HFF-Myc (cell line): ENCODE measurements around the gene PSTK.

Source experiments
- DNase-seq: peaks from one replicate; pipeline ENCODE4 v3.0.0-alpha.2; 2011; ENCODE audit warnings: low read depth; ENCODE audit errors: extremely low read depth
- H3K4me3 ChIP-seq: replicated peaks from 2 replicates; pipeline ENCODE4 v1.5.1; 2011; ENCODE audit warnings: low read depth, mild to moderate bottlenecking, control low read depth, low read length
- TF ChIP-seq, protein P1 (sequence below): IDR thresholded peaks from 2 replicates; pipeline ENCODE4 v1.5.1; 2012; ENCODE audit warnings: mild to moderate bottlenecking, low read depth, low read length, control low read depth; ENCODE audit errors: missing control alignments

The PSTK gene

GRCh38 chr10:123017421-123018165 is 37.4 kb downstream of the PSTK start:
- H3K4me3 ChIP-seq, result no peak overlapping the region

DNA sequence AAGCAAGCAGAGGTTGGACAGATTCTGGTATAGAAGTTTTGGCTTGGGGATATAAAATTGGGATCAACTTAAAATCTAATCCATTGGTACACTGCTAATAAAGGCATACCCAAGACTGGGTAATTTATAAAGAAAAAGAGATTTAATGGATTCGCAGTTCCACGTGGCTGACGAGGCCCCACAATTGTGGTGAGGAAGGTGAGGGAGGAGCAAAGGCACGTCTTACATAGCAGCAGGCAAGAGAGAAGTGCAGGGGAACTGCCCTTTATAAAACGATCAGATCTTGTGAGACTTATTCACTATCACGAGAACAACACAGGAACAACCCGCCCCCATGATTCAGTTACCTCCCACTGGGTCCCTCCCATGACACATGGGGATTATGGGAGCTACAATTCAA is 38.3 kb downstream of the PSTK start:
- TF ChIP-seq, protein P1, sequence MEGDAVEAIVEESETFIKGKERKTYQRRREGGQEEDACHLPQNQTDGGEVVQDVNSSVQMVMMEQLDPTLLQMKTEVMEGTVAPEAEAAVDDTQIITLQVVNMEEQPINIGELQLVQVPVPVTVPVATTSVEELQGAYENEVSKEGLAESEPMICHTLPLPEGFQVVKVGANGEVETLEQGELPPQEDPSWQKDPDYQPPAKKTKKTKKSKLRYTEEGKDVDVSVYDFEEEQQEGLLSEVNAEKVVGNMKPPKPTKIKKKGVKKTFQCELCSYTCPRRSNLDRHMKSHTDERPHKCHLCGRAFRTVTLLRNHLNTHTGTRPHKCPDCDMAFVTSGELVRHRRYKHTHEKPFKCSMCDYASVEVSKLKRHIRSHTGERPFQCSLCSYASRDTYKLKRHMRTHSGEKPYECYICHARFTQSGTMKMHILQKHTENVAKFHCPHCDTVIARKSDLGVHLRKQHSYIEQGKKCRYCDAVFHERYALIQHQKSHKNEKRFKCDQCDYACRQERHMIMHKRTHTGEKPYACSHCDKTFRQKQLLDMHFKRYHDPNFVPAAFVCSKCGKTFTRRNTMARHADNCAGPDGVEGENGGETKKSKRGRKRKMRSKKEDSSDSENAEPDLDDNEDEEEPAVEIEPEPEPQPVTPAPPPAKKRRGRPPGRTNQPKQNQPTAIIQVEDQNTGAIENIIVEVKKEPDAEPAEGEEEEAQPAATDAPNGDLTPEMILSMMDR, result no peak
- H3K4me3 ChIP-seq, result no peak overlapping the region
- no peak for DNase-seq

More at GRCh38 chr10:123017421-123018165, 37.4 kb downstream of the PSTK start:
- DNase-seq, result no peak
- TF ChIP-seq, protein P1, result no peak

DNA sequence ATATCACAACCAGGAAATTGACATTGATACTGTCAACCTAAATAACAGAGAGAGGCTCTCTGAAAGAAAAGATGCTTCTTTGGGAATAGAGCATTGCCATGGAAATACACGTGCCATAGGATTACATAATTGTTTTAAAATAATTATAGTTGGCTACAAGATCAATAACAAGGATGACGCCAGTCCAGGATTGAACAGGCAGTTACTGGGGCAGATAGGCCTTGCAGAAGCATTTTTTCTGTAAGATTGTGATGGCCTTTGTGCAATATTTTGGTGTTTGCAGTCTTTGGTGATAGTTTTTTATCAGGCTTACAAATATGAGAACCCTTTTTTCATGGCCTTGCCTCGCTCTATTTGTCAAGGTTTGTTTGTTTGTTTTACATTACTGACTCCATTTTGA is 39.1 kb downstream of the PSTK start:
- TF ChIP-seq, protein P1, result no peak
- no peak overlapping the region for H3K4me3 ChIP-seq
- DNase-seq, result no peak

DNA sequence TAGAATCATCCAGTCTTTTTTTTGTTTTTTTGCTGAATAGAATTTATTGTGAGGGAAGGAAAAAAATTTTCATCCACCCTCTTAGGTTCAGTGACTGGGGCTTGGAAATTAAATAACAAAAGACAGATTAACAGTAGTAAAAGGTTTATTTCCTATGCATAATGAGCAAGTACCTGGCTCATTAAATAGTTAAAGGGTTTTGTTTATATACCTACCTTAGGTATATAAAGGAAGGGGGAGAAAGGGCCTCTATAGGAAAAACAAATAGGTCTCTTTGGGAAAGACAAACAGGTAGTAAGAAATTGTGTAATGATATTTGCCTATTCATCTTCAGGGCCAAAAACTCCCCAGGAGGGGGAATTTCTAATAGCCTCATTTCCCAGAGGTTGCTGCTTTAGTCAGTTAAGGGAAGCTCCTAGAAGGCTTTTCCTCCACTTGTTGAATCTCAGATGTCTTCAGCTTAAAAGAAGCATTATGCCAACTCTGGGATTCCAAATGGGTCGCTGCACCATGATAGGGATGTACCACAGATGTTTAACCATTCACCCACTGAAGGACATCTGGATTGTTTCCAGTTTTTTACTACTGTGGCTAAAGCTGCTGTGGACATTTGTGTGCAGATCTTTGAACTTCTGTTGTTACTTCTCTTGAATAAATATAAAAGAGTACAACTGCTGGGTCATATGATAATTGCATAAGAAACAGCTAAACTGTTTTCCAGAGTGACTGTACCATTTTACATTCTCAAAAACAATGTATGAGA is 39.9 kb downstream of the PSTK start:
- DNase-seq, result no peak
- no peak overlapping the region for H3K4me3 ChIP-seq
- TF ChIP-seq, protein P1, result no peak

DNA sequence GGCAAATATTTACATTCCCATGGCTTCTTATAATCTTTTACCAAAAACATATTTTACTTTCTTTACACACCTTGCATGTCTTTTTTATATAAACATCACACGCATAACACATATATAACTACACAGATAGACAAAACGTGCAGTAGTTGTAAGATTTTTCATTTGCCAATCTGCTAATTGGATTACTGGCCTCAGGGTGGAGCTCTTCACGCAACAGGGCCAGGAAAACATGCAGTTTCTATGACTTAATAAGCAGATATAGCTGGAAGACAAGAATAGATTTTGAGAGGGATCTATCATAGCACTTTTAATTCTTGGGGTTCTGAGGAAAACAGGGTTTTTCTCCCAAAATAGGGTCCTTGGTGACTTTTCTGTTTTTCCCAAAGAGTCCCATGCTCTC is 41.3 kb downstream of the PSTK start:
- no peak overlapping the region for H3K4me3 ChIP-seq
- DNase-seq, result no peak
- TF ChIP-seq, protein P1, result peak; percentile 35

GRCh38 chr10:123024540-123024939 is 44.3 kb downstream of the PSTK start:
- no peak for DNase-seq
- TF ChIP-seq, protein P1, result no peak
- H3K4me3 ChIP-seq, result no peak overlapping the region
